GM19351 (cell line): Measurements from ENCODE around the gene SMAD5.

Experiments
- ATAC-seq: cut with Tn5 transposase; IDR thresholded peaks from one replicate; pipeline ENCODE4 v1.9.1; 2021; ENCODE audit warnings: mild to moderate bottlenecking, moderate library complexity; ENCODE audit not compliant: unreplicated experiment

The SMAD5 gene

DNA sequence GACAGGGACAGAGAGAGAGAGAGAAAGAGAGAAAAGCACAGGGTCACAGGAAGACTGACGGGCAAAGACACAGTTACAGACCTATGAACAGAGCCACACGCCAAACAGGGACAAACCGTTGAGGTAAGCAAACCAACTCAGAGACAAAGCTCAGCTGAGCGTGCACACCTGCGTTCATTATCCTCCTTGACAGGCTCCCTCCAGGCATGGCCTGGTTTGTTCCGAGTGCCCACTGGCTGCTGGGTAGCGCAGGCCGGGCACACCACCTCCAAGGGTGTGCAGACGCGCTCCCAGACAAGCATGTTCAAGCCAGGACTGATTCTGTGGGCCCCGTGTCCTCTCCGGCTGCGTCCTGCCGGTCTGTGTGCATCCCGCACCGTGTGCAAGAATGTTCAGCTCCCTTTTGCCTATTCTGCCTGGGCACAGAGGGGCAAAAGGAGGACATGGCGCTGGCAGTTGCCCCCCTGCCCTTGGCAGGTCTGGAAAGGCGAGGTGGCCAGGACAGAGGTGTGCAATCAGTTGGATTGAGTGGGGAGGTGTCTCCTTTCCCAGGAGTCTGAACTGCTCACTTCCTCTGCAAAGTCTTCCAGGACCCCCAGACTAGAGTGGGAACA, 60.8 kb downstream of the SMAD5 start:
- no peak for ATAC-seq

DNA sequence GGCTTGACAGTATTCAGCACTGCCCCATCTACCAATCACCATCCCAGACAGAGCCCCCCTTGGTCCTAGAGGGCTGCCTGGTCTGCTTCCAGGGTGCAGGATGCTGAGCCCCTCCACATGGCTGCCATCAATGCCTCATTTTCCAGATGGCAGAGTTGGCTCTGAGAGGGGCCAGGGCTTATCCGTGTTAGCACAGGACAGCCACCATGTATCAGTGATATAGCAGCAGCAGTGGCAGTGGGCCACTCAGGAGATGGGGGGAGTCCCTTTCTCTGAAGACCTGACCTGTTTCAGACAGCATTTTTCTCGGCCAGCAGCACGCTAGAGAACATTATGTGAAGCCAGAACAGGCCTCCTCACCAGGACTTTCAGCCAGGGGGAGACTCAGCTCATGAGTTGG, 61.9 kb downstream of the SMAD5 start:
- no peak for ATAC-seq

GRCh38 chr5:136195971-136196820, 63.6 kb downstream of the SMAD5 start:
- ATAC-seq, result no peak

GRCh38 chr5:136197462-136198142, 65.0 kb downstream of the SMAD5 start:
- ATAC-seq, result no peak

DNA sequence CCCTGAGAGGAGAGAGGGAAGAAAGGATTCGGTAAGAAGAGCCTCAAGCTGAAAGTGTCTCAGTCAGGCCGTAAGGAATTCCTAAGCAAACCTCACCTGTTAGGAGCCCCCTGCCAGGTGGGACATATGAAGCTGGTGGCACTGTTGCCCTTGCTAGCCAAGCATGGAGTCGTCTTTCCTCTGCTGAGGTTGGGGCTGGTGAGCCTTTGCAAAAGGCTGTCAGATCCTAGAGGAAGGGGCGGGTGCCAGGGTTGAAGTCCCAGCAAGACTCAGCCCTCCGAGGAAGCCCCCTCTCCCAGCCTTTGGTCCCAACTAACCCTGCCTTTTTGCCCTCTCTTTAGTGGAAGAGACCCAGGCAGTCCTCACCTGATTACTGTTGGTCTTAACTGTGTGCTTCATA, 65.8 kb downstream of the SMAD5 start:
- no peak for ATAC-seq

GRCh38 chr5:136199408-136199807, 66.8 kb downstream of the SMAD5 start:
- no peak for ATAC-seq

DNA sequence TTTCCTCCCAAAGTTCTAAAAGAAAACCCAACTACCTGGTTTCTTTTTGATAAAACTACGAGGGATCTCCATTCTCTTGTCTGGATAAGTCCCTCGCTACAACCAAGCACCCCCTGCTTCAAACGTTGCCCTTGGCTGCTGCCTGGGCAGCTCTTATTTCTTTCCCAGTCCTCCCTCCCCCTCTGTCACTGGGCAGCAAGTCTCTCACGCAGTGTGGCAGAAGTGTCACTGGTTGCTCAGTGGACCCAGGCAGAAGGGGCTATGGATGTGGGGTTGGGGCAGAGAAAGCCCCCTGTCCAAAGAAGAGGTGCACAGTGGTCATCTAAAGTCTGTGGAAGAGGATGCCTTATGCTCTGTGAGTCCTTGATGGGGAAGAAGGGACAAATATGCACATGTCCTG, 67.5 kb downstream of the SMAD5 start:
- ATAC-seq, result no peak

DNA sequence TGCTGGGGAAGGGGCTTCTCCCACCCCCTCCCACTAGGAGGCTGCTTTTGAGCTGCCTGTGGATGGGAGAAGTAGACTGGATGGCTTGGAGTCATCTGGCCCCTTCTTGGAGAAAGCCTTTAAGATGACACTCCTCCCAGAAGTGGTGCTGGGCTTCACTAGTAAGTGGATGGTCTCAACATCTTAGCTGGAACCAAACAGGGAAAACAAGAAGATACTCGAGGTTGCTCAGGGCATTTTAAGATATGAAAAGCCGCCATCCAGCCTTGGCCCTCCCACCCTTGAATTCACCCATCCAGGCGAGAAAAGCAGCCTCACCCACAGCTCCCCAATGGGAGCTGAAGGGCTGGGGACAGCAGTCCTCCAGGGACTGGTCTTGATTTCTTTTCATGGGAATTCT, 68.1 kb downstream of the SMAD5 start:
- ATAC-seq, result no peak

- ATAC-seq, result no peak
Measured at GRCh38 chr5:136201870-136202269, 69.2 kb downstream of the SMAD5 start.

DNA sequence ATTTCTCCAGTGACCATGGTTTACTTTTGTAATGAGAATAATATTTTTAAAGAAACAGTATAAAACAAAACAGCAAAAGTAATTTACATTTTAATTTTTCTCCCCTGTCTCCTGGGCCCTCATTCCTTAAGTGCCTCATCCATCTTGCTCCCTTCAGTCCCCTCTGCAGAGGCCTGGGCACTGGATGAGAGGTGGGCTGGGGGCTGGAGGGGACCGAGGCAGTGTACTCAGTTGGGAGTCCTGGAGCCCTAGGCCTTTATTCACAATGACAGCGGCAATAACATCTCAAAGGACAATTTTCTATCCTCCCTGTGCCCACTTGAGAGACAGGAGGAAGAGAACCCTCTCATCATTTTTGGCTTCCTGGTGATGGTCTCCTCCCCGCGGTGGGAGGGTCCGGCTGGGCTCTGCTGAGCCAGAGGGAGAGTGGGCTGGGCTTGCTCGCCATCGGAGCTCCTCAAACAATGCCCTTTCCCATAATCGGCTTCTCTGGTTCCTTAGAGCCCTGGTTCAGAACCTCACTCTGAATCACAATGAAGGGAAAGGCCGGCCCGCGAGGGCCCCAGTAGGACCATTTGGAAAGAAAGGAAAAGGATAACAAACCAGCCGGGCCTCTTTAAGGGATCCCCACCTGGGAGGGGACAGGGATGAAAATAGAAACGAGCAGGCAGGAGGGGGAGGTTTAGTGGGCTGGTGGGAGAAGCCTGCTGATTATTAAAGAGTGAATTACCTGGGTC, 70.0 kb downstream of the SMAD5 start:
- ATAC-seq, result no peak

DNA sequence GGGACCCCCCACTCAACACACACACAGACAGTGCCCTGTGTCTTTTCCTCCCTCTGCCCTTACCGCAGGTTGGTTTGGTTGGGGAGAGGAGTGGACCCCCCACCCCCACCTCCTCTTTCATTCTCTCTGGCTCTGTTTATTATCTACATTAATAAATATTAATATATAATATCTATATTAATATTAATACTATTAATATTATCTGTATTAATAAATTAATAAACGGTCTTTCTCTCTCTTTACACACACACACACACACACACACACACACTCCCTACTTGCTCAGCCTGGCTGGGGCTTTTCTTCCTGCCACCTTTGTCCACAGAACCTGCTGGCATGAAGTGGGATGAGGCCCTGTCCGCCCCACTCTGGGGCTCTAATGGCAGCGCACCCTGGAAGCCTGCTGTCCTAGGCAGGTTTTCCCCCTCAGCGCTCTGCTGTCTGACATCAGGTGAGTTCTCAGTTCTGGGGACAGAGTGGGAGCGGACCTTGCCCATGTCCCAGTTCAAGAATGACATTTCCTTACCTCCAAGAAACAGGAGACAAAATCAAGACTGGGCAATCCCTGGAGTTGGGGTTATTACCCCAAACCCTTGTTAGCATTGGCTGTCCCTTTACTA, 70.8 kb downstream of the SMAD5 start:
- no peak for ATAC-seq

GRCh38 chr5:136205061-136205702, 72.5 kb downstream of the SMAD5 start:
- no peak for ATAC-seq

- ATAC-seq, result no peak
Measured at GRCh38 chr5:136205941-136206340, 73.3 kb downstream of the SMAD5 start.

DNA sequence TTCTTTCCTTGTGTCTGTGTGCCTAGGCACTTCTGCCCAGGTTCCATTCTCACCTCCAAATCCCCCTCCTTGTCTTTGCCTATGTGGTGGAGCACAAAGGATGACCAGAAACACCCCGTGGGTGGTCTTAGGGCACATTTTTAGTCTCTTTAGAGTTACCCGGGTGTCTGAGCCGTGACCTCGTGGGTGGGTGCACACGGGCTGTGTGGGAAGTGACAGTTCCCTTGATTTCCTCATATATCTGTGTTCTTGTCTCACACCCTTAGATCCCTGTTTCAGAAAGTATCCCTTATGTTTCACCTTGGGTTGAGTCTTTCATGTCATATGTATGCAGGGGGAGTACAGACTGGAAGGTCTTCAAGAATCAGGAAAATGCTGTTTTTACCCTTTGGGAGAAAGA, 73.7 kb downstream of the SMAD5 start:
- ATAC-seq, result no peak

GRCh38 chr5:136207631-136208030, 75.0 kb downstream of the SMAD5 start:
- ATAC-seq, result no peak

DNA sequence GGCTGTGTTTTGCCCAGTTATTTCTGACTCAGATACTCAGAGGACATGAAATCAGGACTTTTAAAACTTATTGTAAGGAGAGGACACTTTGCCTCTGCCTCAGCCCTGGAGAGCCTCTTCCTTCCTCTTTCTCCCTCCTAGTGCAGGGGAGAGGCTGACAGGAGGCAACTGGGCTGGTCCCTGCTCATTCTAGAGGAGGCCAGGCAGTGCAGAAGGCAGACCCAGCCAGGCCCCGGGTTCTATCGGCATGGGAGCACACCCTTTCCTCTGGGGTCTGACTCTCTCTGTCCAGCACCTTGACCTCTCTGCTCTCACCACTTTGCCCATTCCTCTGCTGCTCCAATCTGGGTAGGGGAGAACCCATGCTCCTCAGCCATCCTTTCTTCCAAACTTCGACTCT, 76.3 kb downstream of the SMAD5 start:
- no peak for ATAC-seq

GRCh38 chr5:136209346-136209910, 76.8 kb downstream of the SMAD5 start:
- ATAC-seq, result no peak

DNA sequence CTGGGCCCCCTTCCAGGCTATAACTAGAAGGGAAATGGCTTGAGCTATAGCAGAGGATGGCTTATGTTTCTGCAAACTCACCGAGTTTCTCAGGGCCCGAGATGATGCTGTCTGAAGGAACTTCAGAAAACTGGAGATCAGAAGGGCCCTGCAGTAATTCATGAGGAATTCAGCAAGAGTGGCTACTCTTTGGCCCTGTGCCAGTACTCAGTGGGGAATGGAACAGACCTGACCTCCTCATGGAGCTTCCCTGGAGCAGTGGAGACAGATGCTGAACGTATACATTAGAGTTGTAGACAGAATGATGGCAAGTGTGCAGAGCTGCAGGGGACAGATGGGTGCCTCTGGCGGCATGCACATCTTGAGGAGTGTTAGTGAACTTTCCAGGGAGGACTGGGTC, 77.6 kb downstream of the SMAD5 start:
- no peak for ATAC-seq

- ATAC-seq, result no peak
Measured at GRCh38 chr5:136211282-136212040, 78.8 kb downstream of the SMAD5 start.
